GM12801 (cell line): ENCODE measurements around the gene AFF4.

ENCODE experiments used
- CTCF ChIP-seq: IDR thresholded peaks from one replicate; pipeline ENCODE4 v1.5.1; 2011; ENCODE audit warnings: control low read depth; ENCODE audit not compliant: insufficient read length; ENCODE audit errors: extremely low read depth

AFF4 gene

GRCh38 chr5:132829742-132830435 lies 133.5 kb downstream of the AFF4 start:
- TF ChIP-seq CTCF, result no peak

- no peak for TF ChIP-seq CTCF
Measured at GRCh38 chr5:132828846-132829494, 134.5 kb downstream of the AFF4 start.

- TF ChIP-seq CTCF, result no peak
Measured at GRCh38 chr5:132827943-132828673, 135.3 kb downstream of the AFF4 start.

- TF ChIP-seq CTCF, result no peak
Measured at GRCh38 chr5:132826424-132827082, 136.9 kb downstream of the AFF4 start.

GRCh38 chr5:132825834-132826391 lies 137.5 kb downstream of the AFF4 start:
- TF ChIP-seq CTCF, result no peak
